T-helper 22 cell (primary cell): Measurements from ENCODE around the gene HIVEP2.

Experiments
- DNase-seq: peaks from one replicate; pipeline ENCODE4 v3.0.0-alpha.2; 2020; ENCODE audit warnings: low read depth

HIVEP2 gene

DNA sequence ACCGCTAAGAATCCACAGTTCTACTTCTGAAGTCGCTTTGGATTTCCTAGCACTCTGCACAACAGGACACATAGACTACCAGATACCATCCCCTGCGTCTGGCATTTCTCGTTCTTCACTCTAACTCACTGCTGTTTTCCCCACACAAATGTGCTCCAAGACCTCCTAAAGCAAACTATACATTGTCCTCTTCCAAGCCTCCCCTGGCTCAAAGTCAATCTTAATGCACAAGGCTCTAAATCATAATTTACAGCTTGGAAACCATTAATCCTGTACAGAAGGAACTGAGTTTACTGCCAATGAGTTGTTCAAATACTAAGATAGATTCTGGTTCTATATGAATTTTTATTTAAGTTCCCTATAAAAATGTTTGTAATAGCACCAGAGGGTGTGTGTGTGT is 128.5 kb downstream of the HIVEP2 start:
- DNase-seq: no peak

DNA sequence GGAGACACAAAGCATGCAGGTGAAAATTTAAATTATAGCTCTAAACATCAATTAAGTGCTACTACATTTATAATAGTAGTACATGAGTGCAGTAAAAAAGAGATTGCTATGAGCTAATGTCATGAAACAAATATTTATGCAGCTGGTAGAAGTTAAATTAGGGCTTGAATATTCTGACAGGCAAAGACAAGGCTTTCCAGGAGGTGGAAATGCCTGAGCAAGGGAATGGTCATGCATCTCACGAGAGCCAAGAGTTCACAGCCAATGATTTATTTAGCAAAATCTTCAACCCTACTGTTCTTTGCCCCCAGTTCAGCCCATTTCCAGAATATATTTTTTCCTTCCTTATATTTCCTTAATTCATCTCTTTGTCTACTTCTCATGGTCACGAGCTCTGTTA is 128.9 kb downstream of the HIVEP2 start:
- no peak for DNase-seq

DNA sequence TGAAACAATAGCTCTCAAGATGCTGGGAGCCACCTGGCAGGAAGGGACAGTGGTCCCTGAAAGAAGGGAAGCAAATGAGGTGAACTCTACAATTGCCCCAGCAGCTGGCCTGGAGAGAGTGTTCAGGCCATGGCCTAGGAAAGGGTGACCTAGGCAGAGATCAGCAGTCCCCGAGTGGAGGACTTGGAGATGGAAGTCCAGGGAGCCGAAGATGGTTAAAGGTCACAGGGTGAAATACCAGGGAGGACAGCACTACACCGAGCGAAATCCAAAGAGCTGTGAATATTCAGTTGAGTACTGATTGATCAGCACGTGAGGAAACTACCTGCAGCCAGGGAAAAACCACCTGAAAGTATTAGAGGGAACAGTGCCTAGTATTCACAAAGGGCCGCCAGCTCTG is 133.1 kb downstream of the HIVEP2 start:
- no peak for DNase-seq

DNA sequence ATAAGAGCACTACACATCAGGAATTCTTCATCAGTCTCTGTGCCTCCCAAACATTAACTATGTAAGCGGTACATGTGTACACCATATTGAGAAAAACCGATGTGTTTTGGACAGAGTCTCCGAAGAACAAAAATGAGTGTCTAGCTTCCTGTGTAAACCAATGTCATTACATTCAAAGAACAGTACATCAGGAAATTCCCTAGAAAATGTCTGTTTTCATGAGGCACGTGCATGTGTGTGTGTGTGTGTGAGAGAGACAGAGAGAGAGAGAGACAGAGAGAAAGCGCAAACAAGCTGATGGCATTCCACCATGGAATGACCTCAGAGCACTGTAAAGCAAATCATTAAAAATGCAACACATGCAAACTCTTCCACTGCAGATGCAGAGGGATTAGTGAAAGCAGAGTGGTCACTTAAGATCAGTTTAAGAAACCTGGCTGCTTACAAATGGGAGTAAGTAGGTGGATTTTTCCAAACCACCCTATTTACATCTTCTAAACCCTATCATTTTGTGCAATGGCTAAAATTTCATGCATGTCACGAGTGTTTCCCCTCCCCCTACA is 133.9 kb downstream of the HIVEP2 start:
- no peak for DNase-seq

DNA sequence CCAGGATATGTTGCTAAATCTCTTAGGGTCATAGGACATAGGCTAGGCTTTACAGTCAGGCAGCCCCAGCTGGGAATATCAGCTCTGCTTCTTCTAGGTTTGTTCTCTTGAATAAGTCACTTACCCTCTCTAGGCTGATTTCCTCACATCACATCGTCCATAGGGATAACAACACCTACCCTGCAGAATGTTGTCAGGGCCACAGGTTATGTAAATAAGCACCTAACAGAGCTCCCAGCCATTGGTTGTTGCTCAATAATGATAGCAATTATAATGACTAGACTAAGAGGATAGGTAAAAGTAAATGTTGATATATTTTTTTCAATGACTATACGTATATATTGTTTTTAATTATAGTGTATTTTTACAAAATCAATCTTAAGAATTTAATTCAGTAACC is 135.0 kb downstream of the HIVEP2 start:
- no peak for DNase-seq

DNA sequence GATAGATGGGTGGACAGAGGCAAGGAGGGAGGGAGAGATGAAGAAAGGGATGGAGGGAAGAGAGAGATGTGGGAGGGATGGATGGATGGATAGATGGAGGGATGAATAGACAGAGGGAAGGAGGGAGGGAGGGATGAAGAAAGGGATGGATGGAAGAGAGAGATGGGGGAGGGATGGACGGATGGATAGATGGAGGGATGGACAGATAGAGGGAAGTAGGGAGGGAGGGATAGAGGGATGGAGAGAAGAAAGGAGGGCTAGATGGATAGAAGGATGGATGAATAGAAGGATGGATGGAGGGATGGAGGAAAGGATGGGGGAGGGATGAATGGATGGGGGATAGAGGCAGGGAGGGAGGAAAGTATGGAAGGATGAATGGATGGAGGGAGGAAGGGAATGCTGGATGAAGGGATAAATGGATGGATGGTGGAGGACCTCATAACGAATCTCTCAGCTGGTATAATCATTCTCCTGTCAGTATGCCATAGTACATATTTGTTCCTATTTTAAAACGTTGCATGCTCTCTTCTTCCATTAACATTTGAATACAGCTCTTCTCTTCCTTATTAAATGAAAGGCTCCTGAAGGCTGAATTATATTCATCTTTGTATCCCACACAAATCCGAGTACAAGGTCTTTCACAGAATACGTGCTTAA is 136.4 kb downstream of the HIVEP2 start:
- DNase-seq: no peak

DNA sequence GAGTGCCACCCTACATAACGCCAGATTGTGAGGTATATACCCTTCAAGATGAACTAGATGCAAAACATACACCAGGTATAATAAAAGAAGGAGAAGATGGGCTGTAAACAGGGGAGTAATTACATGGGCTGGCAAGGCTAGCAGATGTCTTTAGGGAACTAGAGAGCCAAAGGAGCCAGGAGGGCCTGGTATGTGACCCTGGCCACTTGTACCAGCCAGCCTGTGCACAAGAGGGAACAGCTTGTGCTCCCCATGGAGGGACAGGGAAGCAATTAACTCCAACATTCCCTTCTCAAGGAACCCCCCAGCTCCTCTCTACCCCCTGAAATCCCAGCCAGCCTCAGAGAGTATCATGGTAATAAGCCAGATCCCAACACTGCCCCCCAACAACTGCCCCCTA is 139.9 kb downstream of the HIVEP2 start:
- DNase-seq: no peak

DNA sequence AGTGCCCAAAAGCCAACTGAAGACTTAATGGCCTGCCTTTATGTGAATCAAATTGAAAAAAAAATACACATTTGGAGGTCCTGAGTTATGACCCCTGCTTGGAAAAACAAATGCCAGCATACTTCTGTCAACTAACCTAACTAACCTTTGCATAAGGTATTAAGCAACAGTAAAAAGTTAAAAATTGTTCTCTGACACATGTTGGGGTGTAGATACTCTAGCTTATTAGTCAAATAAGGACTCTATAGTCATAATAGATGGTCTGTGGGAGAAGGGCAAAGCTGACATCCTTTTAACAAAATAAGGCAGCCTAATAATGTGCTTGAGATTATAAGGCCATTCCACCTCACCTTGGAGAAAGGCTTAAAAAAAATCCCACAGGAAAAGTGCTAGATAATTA is 140.5 kb downstream of the HIVEP2 start:
- no peak for DNase-seq

DNA sequence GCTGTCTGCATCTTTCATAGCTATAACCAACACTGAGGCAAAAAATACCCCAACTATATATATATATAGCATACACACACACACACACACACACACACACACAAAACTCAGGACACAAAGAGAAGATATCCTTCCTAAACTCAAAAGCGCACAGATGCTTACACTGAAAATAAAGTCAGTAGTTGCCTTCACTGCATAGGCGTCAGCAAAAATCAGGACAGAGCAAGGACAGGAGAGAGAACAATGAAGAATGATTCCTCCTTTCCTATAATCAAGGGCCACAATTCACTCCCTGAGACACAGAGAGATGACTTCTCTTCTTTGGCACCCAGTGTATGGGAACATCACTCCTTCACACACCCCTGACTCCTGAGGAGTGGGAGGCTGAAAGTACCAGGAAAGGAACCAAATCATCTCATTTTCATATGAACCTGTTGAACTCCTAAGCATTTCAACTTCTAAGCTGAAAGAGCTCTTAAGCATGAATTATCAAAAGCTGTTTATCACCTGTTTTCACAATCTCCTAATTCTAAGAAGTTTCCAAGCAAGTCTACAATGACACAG is 141.4 kb downstream of the HIVEP2 start:
- no peak for DNase-seq

DNA sequence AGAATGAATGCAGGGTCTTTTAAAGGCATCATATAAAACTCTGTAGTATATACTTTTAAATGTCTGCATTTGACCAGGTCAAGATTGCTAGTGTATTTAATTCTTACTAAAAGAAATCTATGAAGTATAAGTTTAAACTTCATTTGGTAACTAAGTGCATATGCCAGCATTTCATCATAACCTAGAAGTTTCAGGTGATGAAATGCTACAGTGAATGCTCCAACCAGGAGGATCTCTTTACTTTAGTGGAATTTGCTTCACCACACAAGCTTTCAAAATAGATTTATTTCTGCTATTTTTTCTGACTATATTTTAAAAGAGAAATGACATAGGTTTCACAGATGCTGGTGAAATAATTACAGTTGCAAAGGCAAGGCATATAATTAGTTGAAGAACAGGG is 141.9 kb downstream of the HIVEP2 start:
- no peak for DNase-seq

DNA sequence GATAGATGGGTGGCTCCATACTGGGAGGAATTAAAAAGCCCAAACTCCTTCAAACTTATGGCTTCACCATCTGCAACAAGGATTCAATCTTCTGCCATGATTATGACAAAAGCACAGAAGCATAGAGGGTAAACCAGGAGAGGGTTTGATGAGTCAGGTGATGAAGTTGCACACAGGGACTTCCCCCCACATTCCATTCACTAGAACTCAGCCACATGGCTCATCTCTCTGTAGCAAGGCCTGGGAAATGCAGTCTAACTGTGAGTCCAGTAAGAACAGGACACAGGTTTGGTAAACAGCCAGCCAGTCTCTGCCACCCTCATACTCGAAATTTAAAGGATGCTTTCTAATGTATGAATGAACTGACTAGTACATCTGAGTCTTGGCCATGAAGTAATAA is 142.9 kb downstream of the HIVEP2 start:
- DNase-seq: no peak

DNA sequence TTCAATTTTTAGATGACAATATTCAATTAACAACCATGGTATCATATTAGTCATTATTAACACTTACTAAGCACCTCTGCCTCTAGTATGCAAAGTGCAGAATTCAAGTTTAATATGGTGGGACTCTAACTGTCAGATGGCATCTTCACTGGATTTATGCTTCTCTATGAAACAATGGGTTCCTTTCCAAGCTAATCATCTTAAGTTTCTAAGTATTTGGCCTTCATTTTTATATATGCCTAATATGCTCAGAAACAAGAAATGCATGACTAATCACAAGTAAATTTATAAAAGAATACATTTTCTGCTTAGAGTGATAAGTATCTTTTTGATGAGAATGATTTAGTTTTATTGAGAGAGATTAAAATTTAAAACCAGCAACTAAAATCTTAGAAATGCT is 144.7 kb downstream of the HIVEP2 start:
- DNase-seq: no peak

DNA sequence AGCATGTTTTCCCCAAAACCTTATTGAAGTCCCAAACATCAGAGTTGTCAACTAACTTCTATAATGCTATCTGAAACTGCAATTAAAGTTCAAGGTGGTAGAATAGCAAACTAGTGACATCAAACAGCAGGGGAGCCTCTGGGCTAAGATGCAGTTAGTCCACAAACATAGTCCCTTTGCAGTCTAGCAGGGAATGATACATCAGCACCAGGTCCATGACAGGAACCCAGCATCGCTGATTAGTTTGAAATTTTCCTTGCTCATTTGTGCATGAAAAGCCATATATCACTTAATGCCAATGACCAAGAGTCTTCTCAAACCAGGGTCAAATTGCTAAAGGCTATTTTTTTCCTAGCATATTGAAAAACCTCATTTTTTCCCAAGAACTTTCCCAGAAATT is 145.3 kb downstream of the HIVEP2 start:
- no peak for DNase-seq

DNA sequence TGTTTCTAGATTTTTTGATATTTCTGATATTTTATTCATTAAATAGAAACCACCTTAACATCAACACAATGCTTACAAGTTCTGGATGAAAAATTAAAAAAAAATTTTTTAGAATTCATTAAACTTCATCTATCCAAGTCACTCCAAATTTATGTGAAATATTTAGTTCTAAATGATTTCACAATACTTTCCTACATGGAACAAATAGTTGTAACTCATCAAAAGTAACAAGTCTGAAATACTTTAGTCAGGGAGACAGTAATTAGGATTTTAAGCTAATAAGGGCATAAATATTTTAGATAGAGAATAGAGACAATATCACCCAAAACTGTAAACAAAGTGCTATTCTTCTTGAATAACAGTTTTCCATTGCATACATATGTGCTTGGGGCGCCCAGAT is 147.8 kb downstream of the HIVEP2 start:
- DNase-seq: no peak

DNA sequence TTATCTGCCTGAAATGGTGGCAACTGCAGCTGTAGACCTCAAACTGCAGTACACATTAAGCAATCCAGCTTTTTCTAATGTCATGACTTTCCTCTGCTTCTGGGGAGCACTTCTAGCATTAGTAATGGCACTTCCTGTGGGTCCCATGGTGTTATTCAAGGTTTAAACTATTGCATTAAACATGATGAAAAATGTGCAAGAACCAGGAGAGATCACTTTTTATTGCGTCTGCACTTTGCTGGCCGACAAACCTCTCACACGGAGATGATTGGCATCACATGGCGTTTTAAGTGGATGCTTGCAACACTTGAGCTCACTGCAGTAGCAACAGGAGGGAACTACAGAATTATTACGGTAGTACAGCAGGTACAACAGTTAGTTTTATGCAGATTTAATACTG is 148.4 kb downstream of the HIVEP2 start:
- no peak for DNase-seq

DNA sequence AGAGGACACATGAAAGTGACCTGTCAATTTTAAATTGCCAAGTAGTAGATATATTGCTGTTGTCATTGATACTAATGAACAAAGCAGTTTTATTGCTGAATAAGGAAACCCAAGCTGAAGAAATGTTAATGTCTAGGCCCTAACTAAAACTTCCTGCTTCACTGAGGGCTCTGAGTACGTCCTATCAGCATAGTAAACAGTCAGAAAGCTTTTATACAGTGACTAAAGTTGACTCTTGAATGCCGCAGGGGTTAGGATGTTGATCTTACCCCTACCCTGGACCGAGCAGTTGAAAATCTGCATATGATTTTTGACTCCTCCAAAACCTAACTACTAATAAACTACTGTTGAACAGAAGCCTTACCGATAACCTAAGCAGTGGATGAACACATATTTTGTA is 149.0 kb downstream of the HIVEP2 start:
- DNase-seq: no peak

DNA sequence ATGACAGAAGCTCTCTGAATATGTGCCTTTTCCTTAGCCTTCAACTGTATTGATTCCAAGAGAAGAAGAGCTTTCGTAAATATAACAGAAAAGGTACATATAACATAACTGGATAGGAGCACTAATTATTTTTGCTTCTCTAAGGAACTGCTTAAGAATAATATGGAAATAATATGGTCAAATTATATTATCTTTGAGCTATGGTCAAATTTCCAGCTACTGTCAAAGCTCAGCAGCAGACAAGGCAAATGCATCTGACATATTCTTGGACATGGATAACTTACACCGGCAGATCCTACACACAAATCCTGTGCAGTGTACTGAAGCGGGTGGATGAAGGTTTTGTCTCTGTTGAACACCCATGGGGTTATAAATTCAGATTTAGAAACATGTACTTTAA is 150.6 kb downstream of the HIVEP2 start:
- DNase-seq: no peak

DNA sequence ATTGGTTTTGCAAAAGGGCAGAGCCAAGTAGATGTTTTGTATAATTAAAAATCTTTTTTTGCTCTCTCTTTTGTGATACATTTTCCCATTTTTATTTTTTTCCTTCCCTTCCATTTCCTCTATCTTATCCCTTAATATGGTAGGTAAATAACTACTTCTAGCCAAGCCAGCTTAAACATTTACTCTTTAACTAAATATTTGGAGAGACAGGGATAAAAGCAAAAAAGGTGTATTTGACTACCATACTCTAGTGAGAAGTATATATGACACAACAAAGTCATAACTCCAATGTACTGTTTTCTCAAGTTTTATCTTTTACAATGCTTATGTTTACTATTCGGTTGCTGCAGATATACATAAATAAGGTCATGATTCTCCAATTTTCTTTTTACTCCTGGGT is 154.7 kb downstream of the HIVEP2 start:
- no peak for DNase-seq

DNA sequence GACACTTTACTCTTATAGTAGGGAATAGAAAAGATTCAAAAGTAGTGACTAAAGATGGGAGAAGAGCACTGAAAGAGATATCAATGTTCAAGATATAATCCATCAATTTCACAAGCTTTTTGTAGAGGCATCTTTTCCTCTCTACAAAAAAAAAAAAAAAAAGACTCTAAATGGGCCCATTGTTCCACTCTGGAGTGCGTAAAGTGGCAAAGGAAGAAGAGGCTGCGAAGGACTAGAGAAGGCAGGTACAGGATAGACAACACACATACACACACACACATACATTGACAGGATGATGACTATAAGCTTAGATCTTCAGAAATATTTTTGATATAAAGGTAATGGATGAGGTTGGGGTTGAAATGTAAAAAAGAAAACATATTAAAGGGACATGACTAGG is 157.6 kb downstream of the HIVEP2 start:
- no peak for DNase-seq

DNA sequence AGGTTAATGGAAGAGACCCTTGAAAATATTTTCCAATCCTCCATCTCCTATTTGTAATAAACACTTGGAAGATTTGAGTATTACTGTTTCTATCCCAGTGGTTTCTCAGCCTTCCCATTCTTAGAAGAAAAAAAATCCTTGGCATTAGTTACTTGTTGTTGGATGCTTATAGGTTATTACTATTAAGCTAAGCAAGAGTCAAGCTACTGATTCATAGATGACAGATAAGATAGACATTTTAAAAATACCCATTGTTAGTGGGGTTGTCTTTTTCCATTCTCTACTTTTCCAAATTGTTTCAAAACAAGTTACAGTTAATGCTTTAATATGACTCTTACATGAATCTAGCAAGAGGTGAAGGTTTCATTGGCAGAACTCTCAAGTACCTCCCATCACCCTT is 158.5 kb downstream of the HIVEP2 start:
- no peak for DNase-seq

DNA sequence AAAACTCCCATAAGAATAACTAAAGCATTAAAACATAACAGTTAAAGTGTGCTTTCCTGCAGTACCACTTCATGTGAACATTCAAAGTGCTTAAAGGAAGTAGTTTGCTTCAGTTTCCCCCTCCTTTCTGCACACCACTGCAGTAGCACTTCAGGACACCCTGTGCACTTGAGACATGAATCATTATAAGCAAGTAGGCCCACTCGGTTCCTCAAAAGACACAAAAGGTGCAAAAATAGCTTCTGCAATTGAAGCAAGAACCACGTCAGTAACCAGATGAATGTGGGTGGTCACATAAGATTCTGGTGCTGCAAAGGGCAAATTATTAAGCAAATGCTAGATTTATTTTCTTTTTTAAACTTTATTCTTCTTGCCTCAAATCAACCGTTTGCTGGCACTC is 160.6 kb downstream of the HIVEP2 start:
- no peak for DNase-seq

DNA sequence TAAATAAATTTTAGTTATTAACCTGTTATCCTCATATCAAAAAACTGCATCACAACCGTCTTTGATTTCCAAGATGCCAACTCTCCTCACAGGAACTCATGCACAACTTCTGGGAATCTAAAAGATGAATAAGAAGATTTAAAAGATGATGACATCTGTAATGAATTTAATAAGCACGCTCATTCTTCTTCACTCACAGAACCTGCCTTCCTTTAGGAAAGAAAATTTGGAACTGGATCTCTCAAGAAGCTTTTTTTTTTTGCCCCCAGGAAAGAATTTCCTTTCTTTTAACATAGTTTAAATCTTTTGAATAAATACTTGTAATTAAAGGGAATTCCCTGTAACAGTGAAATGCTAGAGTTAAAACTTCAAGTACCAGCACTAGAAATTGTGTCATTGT is 161.5 kb downstream of the HIVEP2 start:
- no peak for DNase-seq

DNA sequence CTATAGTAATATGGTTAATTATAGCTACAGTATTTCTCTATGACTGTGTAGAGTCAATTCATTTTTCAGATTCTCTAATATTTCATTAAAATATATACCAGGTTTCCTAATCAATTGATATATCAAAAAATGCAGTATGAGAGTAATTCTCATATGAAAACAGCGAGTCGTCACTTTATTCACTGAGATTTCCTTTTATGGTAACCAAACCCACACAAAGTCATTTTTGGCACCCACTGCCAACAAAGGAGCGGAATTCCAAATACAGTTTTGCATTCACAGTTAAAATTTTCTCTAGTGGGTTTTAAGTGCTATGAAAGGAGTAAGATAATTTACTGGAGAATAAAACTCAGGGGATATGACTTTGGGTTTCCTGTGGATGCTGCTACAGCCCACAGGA is 163.8 kb downstream of the HIVEP2 start:
- no peak for DNase-seq
